B cell (primary cell): Measurements from ENCODE around the gene DOK5. TPM values are rescaled to one million over a fixed set of nuclear protein-coding genes. Genes with fewer than 3 reads are reported as not detected.

ENCODE experiments used
- ATAC-seq: fragments of 200-7000 bp; cut with Tn5 transposase; one replicate; pipeline ENCODE4 v1.10.0; 2021; ENCODE audit warnings: low read depth, mild to moderate bottlenecking, moderate number of reproducible peaks, moderate library complexity
- CTCF ChIA-PET: fragments of 350-600 bp; sonication (Branson Sonifier 250); formaldehyde crosslinking; loops from one replicate; lab custom pipeline; 2021; ENCODE audit warnings: antibody characterized with exemption, inconsistent platforms; lab: Charles Lee
- POLR2A ChIA-PET: fragments of 350-600 bp; sonication (Branson Sonifier 250); formaldehyde crosslinking; loops from one replicate; lab custom pipeline; 2021; ENCODE audit warnings: antibody characterized with exemption; lab: Charles Lee
- DNase-seq: peaks from one replicate; pipeline ENCODE4 v3.0.0; 2013
- H2AFZ ChIP-seq: 2 replicates; pipeline ENCODE4 v1.6.1; 2012; ENCODE audit warnings: mild to moderate bottlenecking, low read depth, low read length; ENCODE audit not compliant: insufficient read depth, poor library complexity, severe bottlenecking
- H3K27ac ChIP-seq, 2 donors: 1 replicate in 1 of 2; 2 replicates in 1 of 2; pipeline ENCODE4 v1.5.1; 2012 to 2013; ENCODE audit warnings: low read length in 2 of 2, mild to moderate bottlenecking in 2 of 2, moderate library complexity in 1 of 2
- H3K27me3 ChIP-seq, 4 experiments: fragments of 200-600 bp in 1 of 4; sonication (generic) in 1 of 4; replicated peaks in 1 of 4; 1 replicate in 2 of 4; 2 replicates in 2 of 4; pipeline versions ENCODE4 v1.6.1 to v1.7.0; 2013 to 2016; ENCODE audit warnings: low read length in 3 of 4, mild to moderate bottlenecking in 2 of 4, mixed read lengths in 1 of 4, moderate library complexity in 1 of 4; ENCODE audit not compliant: insufficient read depth in 4 of 4, control insufficient read depth in 3 of 4; ENCODE audit errors: control extremely low read depth in 1 of 4
- H3K36me3 ChIP-seq, 2 experiments: replicated peaks in 1 of 2; 1 replicate in 1 of 2; 2 replicates in 1 of 2; pipeline versions ENCODE4 v1.6.1 to v1.7.1; 2013; ENCODE audit warnings: low read length in 1 of 2; ENCODE audit not compliant: insufficient read depth in 2 of 2, control insufficient read depth in 1 of 2; ENCODE audit errors: control extremely low read depth in 1 of 2, extremely low read depth in 1 of 2
- H3K4me1 ChIP-seq, 2 donors: fragments of 200-600 bp in 1 of 2; sonication (generic) in 1 of 2; 1 replicate in 1 of 2; 2 replicates in 1 of 2; pipeline versions ENCODE4 v1.5.1 to v1.6.1; 2013 to 2017; ENCODE audit warnings: low read length in 2 of 2; ENCODE audit not compliant: control insufficient read depth in 2 of 2, insufficient read depth in 2 of 2
- H3K4me2 ChIP-seq: replicated peaks from 2 replicates; pipeline ENCODE3; 2012; ENCODE audit warnings: mild to moderate bottlenecking, low read depth, low read length; ENCODE audit not compliant: poor library complexity, severe bottlenecking
- H3K4me3 ChIP-seq, 5 experiments: fragments of 200-600 bp in 1 of 5; sonication (generic) in 1 of 5; 1 replicate in 3 of 5; 2 replicates in 2 of 5; pipeline versions ENCODE4 v1.5.1 to v1.7.0; 2011 to 2016; ENCODE audit warnings: low read length in 4 of 5, mild to moderate bottlenecking in 4 of 5, low read depth in 2 of 5, control low read depth in 1 of 5, moderate library complexity in 1 of 5; ENCODE audit not compliant: insufficient read depth in 1 of 5; ENCODE audit errors: control extremely low read depth in 1 of 5, extremely low read depth in 1 of 5
- H3K79me2 ChIP-seq: fragments of 200-600 bp; sonication (generic); one replicate; pipeline ENCODE4 v1.6.0; 2016; ENCODE audit warnings: low read length; ENCODE audit not compliant: control insufficient read depth, insufficient read depth
- H3K9ac ChIP-seq: fragments of 200-600 bp; sonication (generic); 2 replicates; pipeline ENCODE4 v1.6.1; 2017; ENCODE audit warnings: mild to moderate bottlenecking, low read length, moderate library complexity
- H3K9me3 ChIP-seq, 3 donors: one replicate each; pipeline versions ENCODE4 v1.6.1 to v1.7.1; 2013; ENCODE audit warnings: low read length in 2 of 3; ENCODE audit not compliant: control insufficient read depth in 2 of 3, insufficient read depth in 1 of 3; ENCODE audit errors: control extremely low read depth in 1 of 3
- H4K20me1 ChIP-seq: 2 replicates; pipeline ENCODE4 v1.6.0; 2012; ENCODE audit warnings: mild to moderate bottlenecking, low read length; ENCODE audit not compliant: insufficient read depth, control insufficient read depth, poor library complexity, severe bottlenecking
- H3K27ac Mint-ChIP-seq: one replicate; pipeline ENCODE4 v1.8.0; 2021; ENCODE audit warnings: mixed read lengths
- H3K27me3 Mint-ChIP-seq: one replicate; pipeline ENCODE4 v1.8.0; 2021; ENCODE audit warnings: mixed read lengths
- H3K4me1 Mint-ChIP-seq: one replicate; pipeline ENCODE4 v1.8.0; 2021; ENCODE audit warnings: mixed read lengths
- H3K4me3 Mint-ChIP-seq: one replicate; pipeline ENCODE4 v1.8.0; 2021; ENCODE audit warnings: mixed read lengths
- H3K9me3 Mint-ChIP-seq: one replicate; pipeline ENCODE4 v1.8.0; 2022; ENCODE audit warnings: mixed read lengths; ENCODE audit not compliant: insufficient read depth
- CTCF ChIP-seq: fragments of 200-600 bp; IDR thresholded peaks from one replicate; pipeline ENCODE4 v1.8.0; 2022; ENCODE audit warnings: antibody characterized with exemption, mild to moderate bottlenecking
- EZH2 ChIP-seq: IDR thresholded peaks from 2 replicates; pipeline ENCODE4 v1.6.1; 2012; ENCODE audit warnings: borderline replicate concordance, low read depth, mild to moderate bottlenecking, moderate library complexity, low read length; ENCODE audit not compliant: insufficient read depth, poor library complexity, severe bottlenecking
- WGBS: methylation state at CpG from one replicate; pipeline ENCODE4 v1.1.5; 2013; ENCODE audit warnings: missing lambda C conversion rate; ENCODE audit not compliant: insufficient coverage; 5-methylcytosine and 5-hydroxymethylcytosine counted together
- intact Hi-C: fragments of 100-400 bp; cut with micrococcal nuclease; formaldehyde crosslinking; loops from one replicate; pipeline ENCODE4 v1.10.0; 2022
- polyA plus RNA-seq: library from polyadenylated mRNA; depleted of rRNA; stranded (reverse); fragments of >200 nt; gene quantifications from 2 replicates; pipeline ENCODE4 v1.2.3, GENCODE V29; 2012
- total RNA-seq, 2 donors: library from RNA; stranded (reverse); fragments of 120-200 nt in 1 of 2; gene quantifications; 1 replicate in 1 of 2; 2 replicates in 1 of 2; pipeline versions ENCODE4 v1.2.3 to v1.2.4, GENCODE V29; 2013 to 2022

DOK5 gene
- total and polyA plus RNA-seq, 2 donors (not counting 1 experiment from before 2014, with no cell fraction given): not detected

GRCh38 chr20:54630582-54630981 lies 155.2 kb downstream of the DOK5 start:
- peaks cover 20% of the 10 kb centered on the region for H3K27me3 Mint-ChIP-seq
- H3K4me3 ChIP-seq: no peak overlapping the region
- no peak overlapping the region for H3K27ac ChIP-seq
- no peak overlapping the region for H3K27ac Mint-ChIP-seq
- no peak overlapping the region for H3K9ac ChIP-seq
- H3K79me2 ChIP-seq: no peaks in the 10 kb centered on the region
- H3K4me3 Mint-ChIP-seq: no peak overlapping the region
- no CpG with 5 or more reads among the region's 4 CpGs for WGBS
- no peaks in the 10 kb centered on the region for H3K9me3 Mint-ChIP-seq
- ChIA-PET POLR2A (no interaction called here), CTCF (interaction anchor here (1.2 kb wide), 1 partner anchor 17 kb away, joined by 3 read pairs; no protein-coding TSS in a partner anchor)
- intact Hi-C loops: no loop called here
- H3K4me1 ChIP-seq: peaks cover 8 to 12% of the 10 kb centered on the region in 2 donors
- H3K36me3 ChIP-seq: no peaks in the 10 kb centered on the region
- DNase-seq (no peak), ATAC-seq (no peak)
- no peaks in the 10 kb centered on the region for H3K9me3 ChIP-seq
- no peaks in the 10 kb centered on the region for H4K20me1 ChIP-seq
- peaks cover 16% of the 10 kb centered on the region for H3K4me1 Mint-ChIP-seq
- H3K27me3 ChIP-seq: no peaks in the 10 kb centered on the region
- H2AFZ ChIP-seq: no peak overlapping the region
- H3K4me2 ChIP-seq: no peak overlapping the region
- no peak for TF ChIP-seq EZH2

- TF ChIP-seq CTCF: no peak
- TF ChIP-seq EZH2: no peak
- POLR2A ChIA-PET: no interaction called here
- Mint-ChIP-seq H3K27me3 (peaks cover 15% of the 10 kb centered on the region), H3K9me3 (no peaks in the 10 kb centered on the region), H3K27ac (no peak overlapping the region), H3K4me1 (peaks cover 16% of the 10 kb centered on the region), H3K4me3 (no peak overlapping the region)
- CTCF ChIA-PET: no interaction called here
- WGBS: 100% methylated on average over 1 of the region's 3 CpGs
- no peaks in the 10 kb centered on the region for H3K27me3 ChIP-seq
- ATAC-seq (no peak), DNase-seq (no peak)
- no peak overlapping the region for H3K4me3 ChIP-seq
- no peaks in the 10 kb centered on the region for H3K9me3 ChIP-seq
- peaks cover 8 to 12% of the 10 kb centered on the region in 2 donors for H3K4me1 ChIP-seq
- H4K20me1 ChIP-seq: no peaks in the 10 kb centered on the region
- H2AFZ ChIP-seq: no peak overlapping the region
- H3K36me3 ChIP-seq: no peaks in the 10 kb centered on the region
- intact Hi-C loops: no loop called here
- no peaks in the 10 kb centered on the region for H3K79me2 ChIP-seq
- no peak overlapping the region for H3K4me2 ChIP-seq
- H3K9ac ChIP-seq: no peak overlapping the region
- H3K27ac ChIP-seq: no peak overlapping the region
Observed at GRCh38 chr20:54631059-54631458, 155.7 kb downstream of the DOK5 start.
